ENCODE data around the gene SSR1. TPM values are rescaled to one million over a fixed set of nuclear protein-coding genes. Genes with fewer than 3 reads are reported as not detected.
"Not testable (repeated sequence)": the region's sequence is repeated elsewhere in the genome, so short reads cannot be mapped to it uniquely, and the experiment has no call there.

Gene SSR1
- total RNA-seq, 1 donor from 2014 or later, result 115 TPM

DNA sequence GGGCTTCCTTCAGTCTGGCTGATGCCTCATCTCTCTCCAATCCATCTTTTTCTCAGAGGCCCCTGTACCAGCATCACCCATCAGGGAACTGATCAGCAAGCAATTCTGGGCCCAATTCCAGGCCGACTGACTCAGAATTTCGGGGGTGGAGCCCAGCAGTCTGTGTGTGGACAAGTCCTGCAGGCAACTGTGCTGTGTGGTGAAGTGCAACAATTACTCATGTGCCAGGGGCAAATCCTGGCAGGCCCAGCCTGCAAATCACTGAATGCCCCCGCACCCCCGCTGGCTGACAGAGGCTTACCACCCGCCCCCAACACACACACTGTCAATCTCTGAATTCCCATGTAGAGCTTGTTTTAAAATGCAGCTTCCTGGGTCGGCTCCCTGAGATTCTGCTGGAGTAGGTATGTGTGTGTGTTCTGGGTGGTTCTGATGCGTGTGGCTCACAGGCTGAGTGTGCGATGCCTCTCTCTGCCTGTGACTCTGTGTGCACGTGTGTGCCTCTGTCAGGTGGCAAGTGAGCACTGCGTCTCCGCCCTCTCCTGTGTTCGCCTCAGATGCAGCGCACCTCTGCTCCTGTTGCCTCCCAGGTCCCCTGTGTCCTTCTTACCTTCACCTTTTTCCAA, 45.4 kb downstream of the SSR1 start:
- peak; percentile 96 for DNase-seq (ENCODE audit: low read depth)
- Histone ChIP-seq H3K4me3 (ENCODE audit: low read depth, low read length) (no peak overlapping the region), H3K27me3 (ENCODE audit: control insufficient read depth, insufficient read depth, low read length) (no peaks in the 10 kb centered on the region), H3K36me3 (ENCODE audit: control insufficient read depth, insufficient read depth, low read length) (no peaks in the 10 kb centered on the region)
- no peak for TF ChIP-seq CTCF (IDR thresholded peaks at IDR 0.05; ENCODE audit: insufficient read depth, low read length, poor library complexity, severe bottlenecking)

- no peaks in the 10 kb centered on the region for H3K36me3 ChIP-seq (ENCODE audit: control insufficient read depth, insufficient read depth, low read length)
- no peaks in the 10 kb centered on the region for H3K27me3 ChIP-seq (ENCODE audit: control insufficient read depth, insufficient read depth, low read length)
- TF ChIP-seq CTCF (IDR thresholded peaks at IDR 0.05; ENCODE audit: insufficient read depth, low read length, poor library complexity, severe bottlenecking), result no peak
- no peak overlapping the region for H3K4me3 ChIP-seq (ENCODE audit: low read depth, low read length)
- no peak for DNase-seq (ENCODE audit: low read depth)
These were observed 45.9 kb downstream of the SSR1 start for GRCh38 chr6:7267071-7267465.

- H3K27me3 ChIP-seq (ENCODE audit: control insufficient read depth, insufficient read depth, low read length); DNase-seq (ENCODE audit: low read depth); H3K4me3 ChIP-seq (ENCODE audit: low read depth, low read length); H3K36me3 ChIP-seq (ENCODE audit: control insufficient read depth, insufficient read depth, low read length): not testable (repeated sequence)
These were observed 47.6 kb downstream of the SSR1 start for GRCh38 chr6:7265385-7265726.

DNA sequence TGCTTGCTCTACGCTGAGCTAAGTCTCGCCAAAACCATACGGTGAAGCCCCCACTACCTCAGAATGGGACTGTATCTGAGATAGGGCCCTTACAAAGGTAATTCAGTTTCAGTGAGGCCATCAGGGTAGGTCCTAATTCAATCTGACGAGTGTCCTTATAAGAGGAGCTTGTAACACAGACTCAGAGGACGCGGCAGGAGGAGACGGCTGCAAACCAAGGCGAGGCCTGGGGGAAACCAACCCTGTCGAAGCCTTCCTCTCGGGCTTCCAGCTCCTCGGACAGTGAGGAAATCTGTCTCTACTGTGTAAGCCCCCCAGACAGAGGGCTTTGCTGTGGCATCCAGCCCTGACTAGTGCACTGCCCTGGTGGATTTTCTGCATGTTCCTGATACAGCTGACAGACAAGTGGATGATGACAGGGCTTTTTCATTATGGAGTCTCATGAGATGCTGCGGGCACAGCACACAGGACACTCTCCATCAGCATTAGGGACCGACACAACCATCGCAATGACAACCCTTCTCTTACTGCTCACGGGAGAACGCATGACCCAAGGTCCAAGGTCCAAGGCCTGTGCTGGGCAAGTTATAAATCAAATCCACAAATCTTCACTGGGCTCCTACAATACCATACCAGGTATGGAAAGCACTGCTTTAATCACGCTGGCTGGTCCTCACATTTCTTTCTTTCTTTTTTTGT, 48.2 kb downstream of the SSR1 start:
- TF ChIP-seq CTCF (IDR thresholded peaks at IDR 0.05; ENCODE audit: insufficient read depth, low read length, poor library complexity, severe bottlenecking), result no peak
- no peak overlapping the region for H3K4me3 ChIP-seq (ENCODE audit: low read depth, low read length)
- no peaks in the 10 kb centered on the region for H3K27me3 ChIP-seq (ENCODE audit: control insufficient read depth, insufficient read depth, low read length)
- no peaks in the 10 kb centered on the region for H3K36me3 ChIP-seq (ENCODE audit: control insufficient read depth, insufficient read depth, low read length)
- no peak for DNase-seq (ENCODE audit: low read depth)

GRCh38 chr6:7264041-7264440, 49.0 kb downstream of the SSR1 start:
- Histone ChIP-seq H3K4me3 (ENCODE audit: low read depth, low read length) (no peak overlapping the region), H3K27me3 (ENCODE audit: control insufficient read depth, insufficient read depth, low read length) (no peaks in the 10 kb centered on the region), H3K36me3 (ENCODE audit: control insufficient read depth, insufficient read depth, low read length) (no peaks in the 10 kb centered on the region)
- no peak for DNase-seq (ENCODE audit: low read depth)
- no peak for TF ChIP-seq CTCF (IDR thresholded peaks at IDR 0.05; ENCODE audit: insufficient read depth, low read length, poor library complexity, severe bottlenecking)

DNA sequence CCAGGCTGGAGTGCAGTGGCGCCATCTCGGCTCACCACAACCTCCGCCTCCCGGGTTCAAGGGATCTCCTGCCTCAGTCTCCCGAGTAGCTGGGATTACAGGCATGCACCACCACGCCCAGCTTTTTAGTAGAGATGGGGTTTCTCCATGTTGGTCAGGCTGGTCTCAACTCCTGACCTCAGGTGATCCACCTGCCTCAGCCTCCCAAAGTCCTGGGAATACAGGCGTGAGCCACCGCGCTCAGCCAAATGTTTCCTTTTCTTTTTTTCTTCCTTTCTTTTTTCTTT, 49.5 kb downstream of the SSR1 start:
- DNase-seq (ENCODE audit: low read depth); H3K36me3 ChIP-seq (ENCODE audit: control insufficient read depth, insufficient read depth, low read length); H3K4me3 ChIP-seq (ENCODE audit: low read depth, low read length); H3K27me3 ChIP-seq (ENCODE audit: control insufficient read depth, insufficient read depth, low read length): not testable (repeated sequence)

All from kidney epithelial cell (primary cell).